Neutrophil (primary cell): ENCODE results near the gene SERPINE2.

Experiments used
- H3K27ac ChIP-seq: fragments of 200-600 bp; sonication (generic); 2 replicates; pipeline ENCODE4 v1.5.1; 2016; ENCODE audit warnings: mild to moderate bottlenecking, moderate library complexity
- H3K27me3 ChIP-seq: fragments of 200-600 bp; sonication (generic); 2 replicates; pipeline ENCODE4 v1.6.0; 2016; ENCODE audit warnings: mild to moderate bottlenecking
- H3K36me3 ChIP-seq: fragments of 200-600 bp; sonication (generic); 2 replicates; pipeline ENCODE4 v1.5.1; 2017
- H3K4me1 ChIP-seq, 2 experiments: fragments of 200-600 bp in 1 of 2; sonication (generic) in 1 of 2; 1 replicate in 1 of 2; 2 replicates in 1 of 2; pipeline versions ENCODE4 v1.5.1 to v1.6.1; 2013 to 2016; ENCODE audit warnings: low read depth in 1 of 2, low read length in 1 of 2, mild to moderate bottlenecking in 1 of 2, moderate library complexity in 1 of 2; ENCODE audit not compliant: control insufficient read depth in 1 of 2, insufficient read depth in 1 of 2
- H3K4me3 ChIP-seq, 2 experiments: fragments of 200-600 bp in 1 of 2; sonication (generic) in 1 of 2; 1 replicate in 1 of 2; 2 replicates in 1 of 2; pipeline ENCODE4 v1.5.1; 2013 to 2016; ENCODE audit warnings: low read depth in 1 of 2, low read length in 1 of 2, mild to moderate bottlenecking in 1 of 2, moderate library complexity in 1 of 2
- H3K9me3 ChIP-seq: fragments of 200-600 bp; sonication (generic); 2 replicates; pipeline ENCODE4 v1.5.1; 2016
- TF ChIP-seq, protein P1 (sequence below): fragments of 200-600 bp; sonication (generic); IDR thresholded peaks from 2 replicates; pipeline ENCODE4 v1.5.1; 2016; ENCODE audit warnings: antibody characterized with exemption

SERPINE2 gene

DNA sequence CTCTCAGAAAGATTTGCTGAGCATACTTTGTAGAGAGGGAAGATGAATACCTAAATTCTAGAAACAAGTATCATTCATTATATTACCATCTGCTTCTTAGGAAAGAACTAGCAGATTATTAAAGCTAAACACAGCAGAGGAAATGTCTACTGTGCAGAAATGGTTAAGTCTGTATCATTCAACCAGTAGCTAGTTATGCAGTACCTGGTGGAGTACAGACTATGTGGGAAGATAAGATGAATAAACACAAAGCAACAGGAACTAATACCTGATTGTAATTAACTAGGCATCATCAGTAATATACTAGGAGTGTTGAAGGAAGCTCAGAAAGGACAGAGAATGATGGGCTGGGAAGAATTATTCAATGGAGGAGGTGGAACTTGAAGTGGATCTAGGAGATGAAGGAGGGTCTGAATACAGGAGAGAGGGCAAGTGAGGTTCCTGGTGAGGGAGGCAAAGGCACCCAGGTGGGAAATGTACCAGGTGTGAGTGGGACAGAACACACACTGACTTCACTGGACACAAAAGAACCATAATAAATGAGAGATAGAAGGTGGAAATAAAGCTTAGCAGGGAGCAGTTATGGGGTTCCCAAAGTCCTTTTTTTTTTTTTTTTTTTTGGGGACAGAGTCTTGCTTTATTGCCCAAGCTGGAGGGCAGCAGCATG is 103.5 kb downstream of the SERPINE2 start:
- Histone ChIP-seq H3K9me3 (no peaks in the 10 kb centered on the region), H3K36me3 (no peaks in the 10 kb centered on the region), H3K27ac (peak overlapping the region; percentile 56), H3K4me1 (peaks cover 16 to 48% of the 10 kb centered on the region in 2 experiments), H3K27me3 (no peaks in the 10 kb centered on the region), H3K4me3 (no peak overlapping the region)
- TF ChIP-seq, protein P1, sequence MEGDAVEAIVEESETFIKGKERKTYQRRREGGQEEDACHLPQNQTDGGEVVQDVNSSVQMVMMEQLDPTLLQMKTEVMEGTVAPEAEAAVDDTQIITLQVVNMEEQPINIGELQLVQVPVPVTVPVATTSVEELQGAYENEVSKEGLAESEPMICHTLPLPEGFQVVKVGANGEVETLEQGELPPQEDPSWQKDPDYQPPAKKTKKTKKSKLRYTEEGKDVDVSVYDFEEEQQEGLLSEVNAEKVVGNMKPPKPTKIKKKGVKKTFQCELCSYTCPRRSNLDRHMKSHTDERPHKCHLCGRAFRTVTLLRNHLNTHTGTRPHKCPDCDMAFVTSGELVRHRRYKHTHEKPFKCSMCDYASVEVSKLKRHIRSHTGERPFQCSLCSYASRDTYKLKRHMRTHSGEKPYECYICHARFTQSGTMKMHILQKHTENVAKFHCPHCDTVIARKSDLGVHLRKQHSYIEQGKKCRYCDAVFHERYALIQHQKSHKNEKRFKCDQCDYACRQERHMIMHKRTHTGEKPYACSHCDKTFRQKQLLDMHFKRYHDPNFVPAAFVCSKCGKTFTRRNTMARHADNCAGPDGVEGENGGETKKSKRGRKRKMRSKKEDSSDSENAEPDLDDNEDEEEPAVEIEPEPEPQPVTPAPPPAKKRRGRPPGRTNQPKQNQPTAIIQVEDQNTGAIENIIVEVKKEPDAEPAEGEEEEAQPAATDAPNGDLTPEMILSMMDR: no peak

DNA sequence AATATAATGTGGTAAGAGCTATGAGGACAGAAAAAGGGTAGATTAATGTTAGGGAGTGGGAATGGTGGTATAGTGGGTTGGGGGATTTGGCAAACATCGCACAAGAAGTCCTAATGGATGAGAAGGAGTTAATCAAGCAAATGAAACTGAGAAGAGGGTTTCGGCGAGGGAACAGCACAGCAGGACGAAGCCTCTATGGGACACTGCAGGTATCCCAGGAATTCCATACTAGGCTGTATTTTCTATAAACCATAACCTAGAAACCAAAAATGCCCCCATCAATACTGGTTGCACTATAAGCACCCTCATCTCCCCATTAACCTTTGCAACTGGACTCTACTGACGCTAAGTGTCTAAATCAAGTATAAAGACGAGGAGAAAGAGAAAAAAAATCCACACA is 104.2 kb downstream of the SERPINE2 start:
- Histone ChIP-seq H3K4me3 (no peak overlapping the region), H3K27me3 (no peaks in the 10 kb centered on the region), H3K4me1 (peaks cover 21 to 55% of the 10 kb centered on the region in 2 experiments), H3K27ac (peak overlapping the region; percentile 56), H3K9me3 (no peaks in the 10 kb centered on the region), H3K36me3 (no peaks in the 10 kb centered on the region)
- TF ChIP-seq, protein P1: no peak

DNA sequence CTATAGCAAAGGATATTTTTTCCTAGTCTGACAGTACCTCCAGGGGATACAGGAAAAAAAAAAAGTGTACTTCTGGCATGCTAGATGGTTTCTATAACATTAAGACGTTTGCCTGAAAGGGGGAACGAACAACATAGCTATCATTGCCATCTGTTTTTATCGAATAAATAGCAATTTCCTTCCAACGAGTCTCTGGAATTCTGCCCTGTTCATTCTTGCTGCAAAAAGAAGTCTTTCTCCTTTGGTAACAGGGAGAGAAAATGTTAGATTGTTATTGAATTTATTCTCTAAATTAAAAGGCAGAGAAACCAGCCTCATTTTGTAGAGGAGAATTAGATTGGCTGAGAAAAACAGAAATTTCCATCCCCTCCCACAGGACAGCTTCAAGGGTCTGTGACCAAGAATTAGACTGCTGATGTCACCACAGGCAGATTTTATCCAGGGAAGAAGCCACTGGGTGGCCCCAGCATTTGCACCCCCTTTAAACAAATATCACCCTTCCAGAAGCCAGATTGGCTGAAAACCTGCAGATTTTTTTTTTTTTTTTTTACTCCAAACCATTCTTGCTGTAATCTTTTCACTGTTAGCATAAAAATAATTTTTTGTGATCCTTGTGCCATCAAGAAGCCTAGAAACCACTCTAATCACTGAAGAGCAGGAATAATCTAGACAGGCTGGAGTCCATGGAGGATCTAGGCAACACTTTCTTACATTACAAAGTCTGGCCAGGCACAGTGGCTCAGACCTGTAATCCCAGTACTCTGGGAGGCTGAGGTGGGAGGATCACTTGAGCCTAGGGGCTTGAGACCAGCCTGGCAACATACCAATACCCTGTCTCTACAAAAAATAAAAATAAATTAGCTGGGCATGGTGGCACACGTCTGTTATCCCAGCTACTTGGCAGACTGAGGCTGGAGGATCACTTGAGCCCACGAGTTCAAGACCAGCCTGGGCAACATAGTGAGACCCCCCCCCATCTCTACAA is 106.0 kb downstream of the SERPINE2 start:
- H3K4me1 ChIP-seq: peaks cover 30 to 58% of the 10 kb centered on the region in 2 experiments
- H3K9me3 ChIP-seq: no peaks in the 10 kb centered on the region
- H3K4me3 ChIP-seq: no peak overlapping the region
- no peaks in the 10 kb centered on the region for H3K27me3 ChIP-seq
- no peak overlapping the region for H3K27ac ChIP-seq
- TF ChIP-seq, protein P1: no peak
- H3K36me3 ChIP-seq: no peaks in the 10 kb centered on the region

DNA sequence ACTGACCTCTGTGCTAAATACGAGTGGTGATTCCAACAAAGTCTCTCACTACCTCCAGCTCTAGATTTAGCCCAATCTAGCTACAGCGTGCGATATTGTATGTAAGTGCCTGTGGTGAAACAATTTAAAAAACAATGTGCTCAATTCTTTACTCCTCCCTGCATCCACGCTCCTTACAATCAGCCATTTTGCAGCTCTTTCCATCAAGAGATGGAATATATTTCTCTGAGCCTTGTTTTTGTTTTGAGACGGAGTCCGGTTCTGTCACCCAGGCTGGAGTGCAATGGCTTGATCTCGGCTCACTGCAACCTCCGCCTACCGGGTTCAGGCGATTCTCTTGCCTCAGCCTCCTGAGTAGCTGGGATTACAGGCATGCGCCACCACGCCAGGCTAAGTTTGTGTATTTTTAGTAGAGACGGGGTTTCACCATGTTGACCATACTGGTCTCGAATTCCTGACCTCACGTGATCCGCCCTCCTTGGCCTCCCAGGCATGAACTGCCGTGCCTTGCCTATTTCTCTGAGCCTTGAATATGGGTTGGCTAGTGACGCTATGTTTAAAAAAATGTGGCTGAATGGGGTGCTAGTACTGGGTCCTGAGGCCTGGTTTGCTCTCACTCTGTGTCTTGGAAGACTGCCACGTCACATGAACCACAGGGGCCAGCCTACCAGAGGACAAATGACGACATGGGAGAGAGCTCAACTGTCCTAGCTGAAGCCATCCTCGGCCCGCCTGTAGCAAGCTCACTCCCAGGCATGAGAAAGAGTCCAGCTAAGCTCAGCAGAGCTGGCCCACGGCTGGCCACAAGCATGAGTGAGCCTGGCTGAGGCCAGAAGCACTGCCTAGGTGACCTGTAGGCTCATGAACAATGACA is 108.7 kb downstream of the SERPINE2 start:
- H3K4me1 ChIP-seq: peaks cover 22 to 43% of the 10 kb centered on the region in 2 experiments
- H3K36me3 ChIP-seq: no peaks in the 10 kb centered on the region
- TF ChIP-seq, protein P1: no peak
- no peak overlapping the region for H3K4me3 ChIP-seq
- H3K27me3 ChIP-seq: no peaks in the 10 kb centered on the region
- no peaks in the 10 kb centered on the region for H3K9me3 ChIP-seq
- peak overlapping the region; percentile 63 for H3K27ac ChIP-seq

DNA sequence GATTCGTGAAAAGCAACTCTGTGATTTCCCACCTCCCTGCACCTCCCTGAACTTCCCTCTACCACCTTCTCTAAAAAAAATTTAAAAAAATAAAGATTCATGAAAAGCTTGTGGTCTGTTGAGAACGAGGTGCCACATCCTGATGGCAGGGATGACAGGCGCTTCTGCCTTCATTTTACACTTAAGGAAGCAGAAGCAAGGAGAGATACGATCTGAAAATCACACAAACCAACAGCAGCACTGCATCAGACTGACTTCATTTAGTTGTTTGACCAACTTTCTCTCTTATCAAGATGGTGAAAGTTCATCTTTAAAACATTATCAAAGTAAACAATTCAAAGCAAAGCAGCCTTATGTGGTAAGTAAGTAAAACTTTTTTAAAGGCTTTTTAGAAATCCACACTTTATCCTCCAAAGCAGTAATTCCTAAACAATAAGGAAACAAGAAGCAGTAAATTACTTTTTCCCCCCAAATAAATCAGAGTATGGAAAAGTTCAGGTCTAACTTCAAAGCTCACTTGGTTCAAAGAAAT is 109.4 kb downstream of the SERPINE2 start:
- TF ChIP-seq, protein P1: no peak
- H3K36me3 ChIP-seq: no peaks in the 10 kb centered on the region
- peak overlapping the region in 1 of 2 experiments; percentile 10 for H3K4me3 ChIP-seq
- no peaks in the 10 kb centered on the region for H3K27me3 ChIP-seq
- peak overlapping the region; percentile 63 for H3K27ac ChIP-seq
- H3K9me3 ChIP-seq: no peaks in the 10 kb centered on the region
- H3K4me1 ChIP-seq: peaks cover 16 to 36% of the 10 kb centered on the region in 2 experiments
